Lower lobe of right lung (tissue), 2 donors: ENCODE data around the gene PACC1. TPM values are rescaled to one million over a fixed set of nuclear protein-coding genes. Genes with fewer than 3 reads are reported as not detected.

ENCODE experiments used
- ATAC-seq, 2 donors: fragments of 200-7000 bp; cut with Tn5 transposase; one replicate each; pipeline ENCODE4 v1.9.1; 2020 to 2022; ENCODE audit warnings: mild to moderate bottlenecking in 2 of 2, moderate library complexity in 2 of 2
- DNase-seq: peaks from one replicate; pipeline ENCODE4 v3.0.0-alpha.2; 2020
- H3K27ac ChIP-seq: fragments of 200-600 bp; one replicate; pipeline ENCODE4 v1.8.0; 2022
- H3K27me3 ChIP-seq: fragments of 200-600 bp; one replicate; pipeline ENCODE4 v1.8.0; 2022; ENCODE audit warnings: low read depth
- H3K36me3 ChIP-seq: fragments of 200-600 bp; one replicate; pipeline ENCODE4 v1.8.0; 2022; ENCODE audit warnings: mild to moderate bottlenecking
- H3K4me1 ChIP-seq: fragments of 200-600 bp; one replicate; pipeline ENCODE4 v1.8.0; 2022
- H3K4me3 ChIP-seq: fragments of 200-600 bp; one replicate; pipeline ENCODE4 v1.8.0; 2022; ENCODE audit warnings: mild to moderate bottlenecking
- H3K9me3 ChIP-seq: fragments of 200-600 bp; one replicate; pipeline ENCODE4 v1.8.0; 2022
- intact Hi-C: fragments of 100-400 bp; cut with DNase I; formaldehyde crosslinking; loops from one replicate; pipeline ENCODE4 v1.11.0; 2022
- total RNA-seq: library from RNA; stranded (reverse); fragmentation: NEBNext Ultra II Directional; extraction: Animal tissue kit (Norgen Biotek cat#: 25700); gene quantifications from one replicate; pipeline ENCODE4 v1.2.1, GENCODE V29; 2021
- TF ChIP-seq, protein P1 (sequence below): fragments of 200-600 bp; IDR thresholded peaks from one replicate; pipeline ENCODE4 v1.8.0; 2022; ENCODE audit warnings: antibody characterized with exemption, mild to moderate bottlenecking
- donor health status: DM: no; HTN: yes; CAD: no; lungs with severe emphysema.

Gene PACC1
- total RNA-seq, 1 donor from 2014 or later = 9.8 TPM

DNA sequence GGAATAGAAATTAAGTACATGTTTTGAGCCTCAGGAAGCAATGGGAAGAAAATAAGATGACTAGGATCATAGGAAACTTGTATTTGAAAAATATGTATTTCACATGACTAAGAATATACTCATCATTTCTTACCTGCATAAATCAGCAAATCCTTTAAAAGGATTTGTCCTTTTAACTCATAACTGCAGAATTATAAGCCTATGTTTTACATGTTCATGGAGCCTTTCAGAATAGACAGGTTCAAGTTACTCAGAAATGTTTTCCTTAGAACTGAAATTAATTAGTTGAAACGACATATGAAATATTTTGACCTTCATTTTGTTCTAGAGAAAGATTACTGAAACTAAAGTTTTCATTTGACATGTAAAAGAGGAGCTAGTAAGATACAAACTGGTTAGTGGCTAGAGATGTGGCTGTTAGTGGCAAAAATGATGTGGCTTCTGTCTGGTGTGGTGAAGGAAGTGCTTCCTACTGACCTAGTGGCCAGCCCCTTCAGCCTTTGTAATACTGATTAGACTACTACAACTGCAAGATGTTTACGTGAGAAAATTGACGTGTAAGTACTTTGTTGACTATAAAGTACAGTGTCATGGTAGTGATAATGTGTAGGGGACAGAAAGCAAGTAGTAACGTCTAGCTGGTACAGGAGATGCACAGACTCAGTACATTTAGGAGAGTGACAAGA lies 54.7 kb downstream of the PACC1 start:
- ATAC-seq (no peak), DNase-seq (no peak)
- no peak overlapping the region for H3K4me3 ChIP-seq
- H3K36me3 ChIP-seq = peaks cover 90% of the 10 kb centered on the region
- no peaks in the 10 kb centered on the region for H3K9me3 ChIP-seq
- no peak overlapping the region for H3K27ac ChIP-seq
- no peaks in the 10 kb centered on the region for H3K27me3 ChIP-seq
- no peaks in the 10 kb centered on the region for H3K4me1 ChIP-seq
- TF ChIP-seq, protein P1, sequence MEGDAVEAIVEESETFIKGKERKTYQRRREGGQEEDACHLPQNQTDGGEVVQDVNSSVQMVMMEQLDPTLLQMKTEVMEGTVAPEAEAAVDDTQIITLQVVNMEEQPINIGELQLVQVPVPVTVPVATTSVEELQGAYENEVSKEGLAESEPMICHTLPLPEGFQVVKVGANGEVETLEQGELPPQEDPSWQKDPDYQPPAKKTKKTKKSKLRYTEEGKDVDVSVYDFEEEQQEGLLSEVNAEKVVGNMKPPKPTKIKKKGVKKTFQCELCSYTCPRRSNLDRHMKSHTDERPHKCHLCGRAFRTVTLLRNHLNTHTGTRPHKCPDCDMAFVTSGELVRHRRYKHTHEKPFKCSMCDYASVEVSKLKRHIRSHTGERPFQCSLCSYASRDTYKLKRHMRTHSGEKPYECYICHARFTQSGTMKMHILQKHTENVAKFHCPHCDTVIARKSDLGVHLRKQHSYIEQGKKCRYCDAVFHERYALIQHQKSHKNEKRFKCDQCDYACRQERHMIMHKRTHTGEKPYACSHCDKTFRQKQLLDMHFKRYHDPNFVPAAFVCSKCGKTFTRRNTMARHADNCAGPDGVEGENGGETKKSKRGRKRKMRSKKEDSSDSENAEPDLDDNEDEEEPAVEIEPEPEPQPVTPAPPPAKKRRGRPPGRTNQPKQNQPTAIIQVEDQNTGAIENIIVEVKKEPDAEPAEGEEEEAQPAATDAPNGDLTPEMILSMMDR = no peak
- intact Hi-C loops = no loop called here

DNA sequence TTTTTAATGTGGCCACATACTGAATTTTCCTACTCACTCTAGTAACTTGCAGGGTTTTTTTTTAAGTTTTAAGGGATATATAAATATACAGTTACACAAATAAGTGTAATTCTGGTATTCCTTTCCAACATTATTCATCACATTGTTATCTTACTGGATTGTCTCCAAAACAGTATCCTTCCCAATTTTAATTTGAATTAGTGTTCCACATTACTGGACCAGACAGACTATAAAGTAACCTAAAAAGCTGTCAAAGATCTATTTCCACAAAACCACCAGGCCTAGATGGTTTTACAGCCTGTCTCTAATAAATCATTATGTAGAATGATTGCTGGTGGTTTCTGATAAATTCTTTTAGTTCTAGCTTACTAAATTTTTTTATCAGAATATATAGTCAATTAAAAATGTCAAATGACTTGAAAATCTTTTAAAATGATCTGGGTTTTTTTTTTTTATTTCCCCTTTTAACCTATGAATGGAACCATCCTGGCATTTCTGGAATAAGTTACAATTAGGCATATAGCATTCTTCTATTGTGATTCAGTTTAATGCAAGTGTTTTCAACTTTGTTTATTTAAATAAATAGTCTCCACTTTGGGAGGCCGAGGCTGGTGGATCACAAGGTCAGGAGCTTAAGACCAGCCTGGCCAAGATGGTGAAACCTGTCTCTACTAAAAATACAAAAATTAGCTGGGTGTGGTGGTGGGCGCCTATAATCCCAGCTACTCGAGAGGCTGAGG lies 59.3 kb downstream of the PACC1 start:
- peaks cover 88% of the 10 kb centered on the region for H3K36me3 ChIP-seq
- no peak for ATAC-seq
- TF ChIP-seq, protein P1 = no peak

DNA sequence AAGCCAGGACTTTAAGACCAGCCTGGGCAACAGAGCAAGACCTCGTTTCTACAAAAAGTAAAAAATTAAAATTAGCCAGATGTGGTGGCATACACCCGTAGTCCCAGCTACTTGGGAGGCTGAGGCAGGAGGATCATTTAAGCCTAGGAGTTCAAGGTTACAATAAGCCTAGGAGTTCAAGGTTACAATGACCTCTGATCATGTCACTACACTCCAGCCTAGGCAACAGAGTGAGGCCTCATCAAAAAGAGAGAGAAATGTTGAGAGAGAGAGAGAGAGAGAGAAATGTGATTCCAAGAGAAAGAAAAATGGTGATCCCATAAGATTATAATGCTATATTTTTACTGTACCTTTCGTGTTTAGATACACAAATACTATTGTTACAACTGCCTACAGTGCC lies 60.2 kb downstream of the PACC1 start:
- no peaks in the 10 kb centered on the region for H3K4me1 ChIP-seq
- H3K4me3 ChIP-seq = no peak overlapping the region
- H3K27me3 ChIP-seq = no peaks in the 10 kb centered on the region
- peaks cover 88% of the 10 kb centered on the region for H3K36me3 ChIP-seq
- H3K27ac ChIP-seq = no peak overlapping the region
- ATAC-seq = no peak
- no peaks in the 10 kb centered on the region for H3K9me3 ChIP-seq
- no peak for DNase-seq
- TF ChIP-seq, protein P1 = no peak
- intact Hi-C loops = no loop called here

More for the DNA sequence above, 59.3 kb downstream of the PACC1 start:
- Histone ChIP-seq H3K4me1 (no peaks in the 10 kb centered on the region), H3K9me3 (no peaks in the 10 kb centered on the region), H3K27ac (no peak overlapping the region), H3K4me3 (no peak overlapping the region), H3K27me3 (no peaks in the 10 kb centered on the region)
- DNase-seq = no peak
- intact Hi-C loops = no loop called here

DNA sequence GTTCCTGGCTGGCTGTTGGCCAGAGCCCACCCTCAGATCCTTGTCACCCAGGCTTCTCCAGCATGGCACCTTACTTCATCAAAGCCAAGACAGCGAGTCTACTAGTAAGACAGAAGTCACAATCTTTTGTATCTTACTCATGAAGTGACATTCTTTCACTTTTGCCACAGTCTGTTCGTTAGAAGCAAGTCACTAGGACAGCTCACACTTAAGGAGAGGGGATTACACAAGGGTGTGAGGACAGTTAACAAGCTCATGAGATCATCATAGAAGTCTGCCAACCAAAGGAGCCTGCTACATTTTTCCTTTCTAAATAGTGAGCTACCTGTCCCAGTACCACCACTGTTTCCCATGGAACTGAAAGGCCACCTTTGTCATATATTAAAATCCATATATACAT lies 61.5 kb downstream of the PACC1 start:
- no peaks in the 10 kb centered on the region for H3K9me3 ChIP-seq
- no peaks in the 10 kb centered on the region for H3K4me1 ChIP-seq
- H3K4me3 ChIP-seq = no peak overlapping the region
- TF ChIP-seq, protein P1 = no peak
- no peak for ATAC-seq
- H3K36me3 ChIP-seq = peaks cover 88% of the 10 kb centered on the region
- H3K27me3 ChIP-seq = no peaks in the 10 kb centered on the region
- intact Hi-C loops = no loop called here
- no peak for DNase-seq
- H3K27ac ChIP-seq = no peak overlapping the region

DNA sequence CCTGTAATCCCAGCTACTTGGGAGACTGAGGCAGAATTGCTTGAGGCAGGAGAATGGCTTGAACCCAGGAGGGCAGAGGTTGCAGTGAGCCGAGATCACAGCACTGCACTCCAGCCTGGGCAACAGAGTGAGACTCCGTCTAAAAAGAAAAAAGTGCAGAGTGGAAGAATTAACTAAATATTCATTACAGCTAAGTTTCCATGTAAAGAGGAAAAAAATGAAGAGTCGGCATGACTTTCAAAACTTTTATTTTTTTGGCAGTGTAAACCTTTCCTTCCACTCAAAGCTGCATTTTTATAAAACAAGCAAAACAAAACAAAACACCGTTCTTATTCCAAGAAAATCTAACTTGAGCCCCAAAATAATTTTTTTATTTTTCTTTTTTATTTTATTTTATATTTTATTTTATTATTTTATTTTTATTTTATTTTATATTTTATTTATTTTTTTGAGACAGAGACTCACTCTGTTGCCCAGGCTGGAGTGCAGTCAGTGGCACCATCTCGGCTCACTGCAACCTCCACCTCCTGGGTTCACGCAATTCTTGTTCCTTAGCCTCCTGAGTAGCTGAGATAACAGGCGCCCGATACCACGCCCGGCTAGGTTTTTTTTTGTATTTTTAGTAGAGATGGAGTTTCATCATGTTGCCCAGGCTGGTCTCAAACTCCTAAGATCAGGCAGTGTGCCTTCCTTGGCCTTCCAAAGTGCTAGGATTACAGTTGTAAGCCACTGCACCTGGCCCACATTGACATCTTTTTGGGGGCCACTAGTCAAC lies 62.9 kb downstream of the PACC1 start:
- H3K4me3 ChIP-seq = no peak overlapping the region
- ATAC-seq = no peak
- TF ChIP-seq, protein P1 = no peak
- H3K9me3 ChIP-seq = no peaks in the 10 kb centered on the region
- H3K36me3 ChIP-seq = peaks cover 88% of the 10 kb centered on the region
- DNase-seq = no peak
- H3K27ac ChIP-seq = no peak overlapping the region
- no peaks in the 10 kb centered on the region for H3K4me1 ChIP-seq
- no peaks in the 10 kb centered on the region for H3K27me3 ChIP-seq
- intact Hi-C loops = no loop called here
